Occipital lobe (tissue), 2 donors: ENCODE measurements around the gene GNA12. TPM values are rescaled to one million over a fixed set of nuclear protein-coding genes. Genes with fewer than 3 reads are reported as not detected.

ENCODE experiments used
- DNase-seq: peaks from one replicate; lab custom pipeline; 2025; lab: John Stamatoyannopoulos, UW
- total RNA-seq: library from RNA; depleted of rRNA; stranded (reverse); fragments of >200 nt; gene quantifications from one replicate; pipeline ENCODE4 v1.2.3, GENCODE V29; 2014

Gene GNA12
- total RNA-seq, 1 donor from 2014 or later = 15.3 TPM

DNA sequence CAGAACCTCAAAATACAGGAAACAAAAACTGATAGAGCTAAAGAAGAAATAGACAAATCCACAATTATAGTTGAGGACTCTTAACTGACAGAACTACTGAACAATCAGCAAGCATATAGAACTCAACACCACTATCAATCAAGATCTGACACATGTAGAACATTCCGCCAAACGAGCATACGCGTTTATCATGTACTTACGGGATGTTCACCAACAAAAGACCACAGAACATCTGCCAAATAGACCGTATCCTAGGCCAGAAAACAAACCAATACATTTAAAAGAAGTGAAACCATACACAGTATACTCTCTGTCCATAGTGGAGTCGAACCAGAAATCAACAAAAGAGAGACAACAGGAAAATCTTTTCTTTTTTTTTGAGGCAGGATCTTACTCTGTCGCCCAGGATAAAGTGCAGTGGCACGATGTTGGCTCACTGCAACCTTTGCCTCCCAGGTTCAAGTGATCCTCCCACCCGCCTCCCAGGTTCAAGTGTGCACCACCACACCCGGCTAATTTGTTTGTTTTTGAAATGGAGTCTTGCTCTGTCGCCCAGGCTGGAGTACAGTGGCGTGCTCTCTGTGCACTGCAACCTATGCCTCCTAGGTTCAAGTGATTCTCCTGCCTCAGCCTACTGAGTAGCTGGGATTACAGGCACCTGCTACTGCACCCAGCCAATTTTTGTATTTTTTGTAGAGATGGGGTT lies 5.1 kb downstream of the GNA12 start:
- no peak for DNase-seq

DNA sequence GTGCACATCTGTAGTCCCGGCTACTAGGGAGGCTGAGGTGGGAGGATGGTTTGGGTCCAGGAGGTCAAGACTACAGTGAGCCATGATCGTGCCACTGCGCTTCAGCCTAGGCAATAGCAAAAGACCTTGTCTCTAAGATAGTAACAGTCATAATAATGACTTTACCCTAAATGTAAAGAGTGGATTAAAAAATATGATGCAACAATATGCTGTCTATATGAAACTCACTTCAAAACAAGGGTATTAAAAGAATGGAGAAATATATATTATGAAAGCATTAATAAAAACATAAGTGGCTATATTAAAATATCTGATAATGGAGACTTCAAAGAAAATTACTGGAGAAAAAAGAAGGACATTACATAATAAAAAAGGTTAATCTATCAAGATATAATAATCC lies 5.7 kb downstream of the GNA12 start:
- DNase-seq = no peak

DNA sequence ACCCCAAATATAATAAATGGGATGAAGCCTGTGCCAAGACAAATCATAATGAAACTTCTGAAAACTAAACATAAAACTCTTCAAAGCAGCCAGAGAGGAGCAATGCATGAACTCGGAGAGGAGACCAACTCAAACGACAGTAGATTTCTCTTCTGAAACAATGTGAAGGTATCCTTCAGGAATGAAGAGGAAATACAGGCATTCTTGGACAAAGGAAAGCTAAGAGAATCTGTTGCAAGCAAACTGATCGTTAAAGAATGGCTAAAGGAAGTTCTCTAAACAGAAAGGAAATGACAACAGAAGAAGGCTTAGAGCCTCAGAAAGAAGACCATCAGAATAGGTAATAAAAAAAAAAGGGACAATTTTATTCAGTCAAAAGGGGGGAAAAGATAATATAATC lies 6.6 kb downstream of the GNA12 start:
- DNase-seq = no peak

DNA sequence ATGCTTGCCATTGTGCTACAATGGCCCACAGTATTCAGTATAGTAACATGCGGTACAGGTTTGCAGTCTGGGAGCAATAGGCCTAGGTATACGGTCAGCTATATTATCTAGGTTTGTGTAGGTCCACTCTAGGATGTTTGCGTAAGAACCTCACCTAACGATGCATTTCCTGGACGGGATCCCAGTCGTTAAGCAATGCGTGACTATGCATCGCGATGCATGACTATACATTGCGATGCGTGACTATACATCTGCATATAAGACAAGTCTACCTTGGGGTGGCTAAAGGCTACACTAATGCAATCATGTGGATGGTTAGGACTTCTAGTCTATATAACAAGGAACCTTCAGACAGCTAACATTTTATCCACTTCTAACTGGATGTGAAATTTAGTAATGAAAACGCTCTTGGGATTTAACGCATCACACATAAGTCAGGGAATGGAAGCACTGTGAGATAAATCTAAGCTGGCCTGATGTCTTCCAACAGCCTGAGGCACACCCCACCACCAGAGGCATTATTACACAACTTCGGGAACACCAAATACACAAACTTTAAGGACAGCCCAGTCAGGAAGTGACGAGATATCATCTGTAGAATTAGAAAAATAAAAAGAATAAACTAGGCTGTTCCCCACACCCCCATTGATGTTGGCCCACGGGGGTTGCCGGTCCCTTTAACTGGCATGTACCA lies 9.2 kb downstream of the GNA12 start:
- no peak for DNase-seq

DNA sequence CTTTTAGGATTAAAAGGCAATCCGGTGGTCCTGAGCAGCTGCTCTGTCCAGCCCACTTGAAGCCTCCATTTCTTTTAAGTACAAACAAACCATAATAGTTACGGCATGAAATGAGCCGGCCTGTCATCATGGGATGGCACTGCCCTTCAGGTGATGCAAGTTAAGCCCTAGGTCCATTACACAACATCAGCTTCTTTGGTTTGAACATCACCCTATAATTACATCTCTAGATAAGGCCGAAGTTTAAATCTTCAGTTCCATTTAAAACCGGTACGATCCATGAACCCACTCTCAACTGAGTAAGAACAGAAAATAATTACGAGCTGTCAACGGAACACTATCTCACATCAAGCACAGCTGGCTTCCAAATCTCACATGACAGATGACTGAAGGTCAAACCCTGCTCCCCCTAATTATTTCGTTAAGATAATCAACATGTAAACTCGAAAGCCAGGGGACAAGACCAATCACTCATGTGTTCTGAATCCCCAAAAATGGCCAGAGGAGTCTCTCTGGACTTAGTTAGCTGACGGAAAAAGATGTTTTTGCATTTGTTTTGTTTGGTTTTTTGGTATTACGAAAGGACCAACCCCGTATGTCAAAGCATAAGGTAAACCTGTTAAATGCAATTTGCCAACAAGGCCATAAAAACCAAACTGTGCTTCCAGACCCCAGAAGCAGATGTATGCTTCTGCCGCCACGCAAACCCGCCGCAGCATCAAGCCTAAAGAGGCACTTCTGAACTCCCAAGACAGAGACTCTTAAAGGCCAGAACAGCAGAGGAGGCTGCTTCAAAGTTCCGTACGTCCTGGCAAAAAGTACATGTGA lies 10.8 kb downstream of the GNA12 start:
- DNase-seq = no peak

DNA sequence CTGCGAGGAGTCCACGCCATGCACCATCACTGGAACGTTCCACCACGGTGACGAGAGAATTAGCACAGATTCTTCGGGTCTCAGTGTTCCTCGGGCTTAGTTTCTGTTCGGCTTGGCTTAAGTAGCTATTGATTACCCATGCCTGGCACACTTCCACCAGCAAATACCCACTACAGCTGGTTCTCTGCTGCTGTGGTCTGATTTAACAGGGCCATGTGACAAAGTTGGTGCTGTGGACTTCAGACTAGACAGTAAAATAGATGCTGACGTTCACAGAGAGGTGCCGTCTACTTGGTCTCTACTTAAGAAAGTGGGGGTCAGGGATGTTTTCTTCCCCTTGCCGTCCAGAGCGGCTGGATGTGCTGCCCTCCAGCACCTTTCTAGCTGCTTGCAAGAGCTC lies 11.6 kb downstream of the GNA12 start:
- DNase-seq = no peak

DNA sequence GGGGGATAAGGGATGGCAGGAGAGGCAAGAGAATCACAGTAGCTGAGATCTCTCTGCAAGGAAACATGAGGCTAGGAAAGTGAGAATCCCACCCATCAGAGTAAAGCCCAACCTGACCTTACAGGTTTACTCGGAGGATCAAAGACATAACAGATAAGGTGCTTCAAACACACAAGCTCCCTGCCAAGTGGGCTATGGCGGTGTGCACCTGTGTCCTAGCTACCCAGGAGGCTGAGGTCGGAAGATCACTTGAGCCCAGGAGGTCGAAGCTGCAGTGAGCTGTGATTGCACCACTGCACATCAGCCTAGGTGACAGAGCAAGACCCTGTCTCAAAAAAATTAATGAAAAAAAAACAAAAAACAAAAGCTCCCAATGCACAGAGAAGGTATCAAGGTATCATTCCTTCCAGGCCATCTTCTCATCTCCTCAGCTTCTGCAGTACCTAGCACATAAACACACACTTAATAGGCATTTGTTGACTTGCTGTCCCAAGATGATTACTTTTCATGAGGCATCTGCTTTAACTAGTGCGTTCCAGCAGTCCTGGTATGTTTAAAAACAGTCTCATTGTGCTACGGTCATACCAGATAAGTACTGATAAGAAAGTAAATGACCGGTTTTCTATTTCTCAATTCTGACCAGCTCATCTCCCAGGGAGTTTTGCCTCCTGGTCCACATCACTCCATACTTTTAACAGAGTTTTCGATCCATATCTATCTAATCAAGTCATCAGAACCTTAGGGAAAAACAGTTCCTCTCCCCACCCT lies 13.3 kb downstream of the GNA12 start:
- no peak for DNase-seq

DNA sequence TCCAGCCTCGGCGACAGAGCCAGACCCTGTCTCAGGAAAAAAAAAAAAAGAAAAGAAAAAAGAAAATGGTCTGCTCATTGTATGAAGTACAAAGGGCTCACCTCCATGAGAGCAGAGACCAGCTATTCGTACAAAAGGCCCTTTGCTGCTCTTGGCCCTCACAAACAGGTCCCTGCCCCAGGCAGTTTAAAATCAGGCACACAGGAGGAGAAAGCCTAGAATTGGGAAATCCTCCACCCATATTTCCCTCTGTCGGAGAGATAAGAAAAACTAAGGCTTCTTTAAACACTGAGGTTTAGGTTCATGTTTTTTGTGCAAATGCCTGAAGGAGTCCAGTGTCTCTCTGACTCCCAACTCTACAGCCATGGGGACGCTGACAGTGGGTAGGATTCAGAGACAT lies 15.1 kb downstream of the GNA12 start:
- DNase-seq = no peak

DNA sequence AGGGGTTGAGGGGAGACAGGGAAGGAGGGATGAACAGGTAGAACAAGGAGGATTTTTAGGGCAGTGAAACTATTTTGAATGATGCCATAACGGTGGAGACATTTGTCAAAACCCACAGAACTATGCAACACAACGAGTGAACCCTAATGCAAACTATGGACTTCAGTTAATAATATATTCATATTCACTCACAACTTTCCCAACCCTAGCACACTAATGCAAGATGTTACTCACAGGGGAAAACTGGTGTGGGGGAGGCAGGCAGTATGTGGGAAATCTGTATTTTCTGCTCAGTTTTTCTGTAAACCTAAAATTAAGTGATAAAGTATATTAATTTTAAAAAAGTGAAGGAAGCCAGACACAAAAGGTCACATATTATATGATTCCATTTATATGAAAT lies 17.3 kb downstream of the GNA12 start:
- no peak for DNase-seq

DNA sequence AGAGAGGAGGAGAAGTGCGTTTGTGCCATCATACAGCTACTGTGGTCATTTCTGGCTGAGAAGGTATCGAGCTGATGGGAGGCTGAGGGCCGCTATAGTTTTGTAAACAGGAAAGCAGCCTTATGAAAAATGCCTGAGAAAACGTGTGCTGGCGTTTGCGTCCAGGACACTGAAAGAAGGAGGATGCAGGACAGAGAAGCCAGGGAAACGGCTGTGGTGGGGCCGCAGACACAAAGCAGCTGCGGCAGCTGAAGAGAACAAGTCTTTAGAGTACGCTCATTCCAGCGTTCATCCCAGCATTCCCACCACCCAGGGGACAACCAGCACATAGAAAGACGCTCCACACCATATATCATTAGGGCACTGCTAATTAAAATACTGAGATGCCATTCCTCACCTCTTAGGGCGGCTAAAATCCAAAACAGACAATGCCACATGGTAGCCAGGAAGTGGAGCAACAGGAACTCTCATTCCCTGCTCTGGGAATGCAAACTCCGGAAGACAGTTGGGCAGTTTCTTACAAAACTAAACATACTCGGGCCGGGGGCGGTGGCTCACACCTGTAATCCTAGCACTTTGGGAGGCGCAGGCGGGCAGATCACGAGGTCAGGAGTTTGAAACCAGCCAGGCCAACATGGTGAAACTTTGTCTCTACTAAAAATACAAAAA lies 18.4 kb downstream of the GNA12 start:
- no peak for DNase-seq

DNA sequence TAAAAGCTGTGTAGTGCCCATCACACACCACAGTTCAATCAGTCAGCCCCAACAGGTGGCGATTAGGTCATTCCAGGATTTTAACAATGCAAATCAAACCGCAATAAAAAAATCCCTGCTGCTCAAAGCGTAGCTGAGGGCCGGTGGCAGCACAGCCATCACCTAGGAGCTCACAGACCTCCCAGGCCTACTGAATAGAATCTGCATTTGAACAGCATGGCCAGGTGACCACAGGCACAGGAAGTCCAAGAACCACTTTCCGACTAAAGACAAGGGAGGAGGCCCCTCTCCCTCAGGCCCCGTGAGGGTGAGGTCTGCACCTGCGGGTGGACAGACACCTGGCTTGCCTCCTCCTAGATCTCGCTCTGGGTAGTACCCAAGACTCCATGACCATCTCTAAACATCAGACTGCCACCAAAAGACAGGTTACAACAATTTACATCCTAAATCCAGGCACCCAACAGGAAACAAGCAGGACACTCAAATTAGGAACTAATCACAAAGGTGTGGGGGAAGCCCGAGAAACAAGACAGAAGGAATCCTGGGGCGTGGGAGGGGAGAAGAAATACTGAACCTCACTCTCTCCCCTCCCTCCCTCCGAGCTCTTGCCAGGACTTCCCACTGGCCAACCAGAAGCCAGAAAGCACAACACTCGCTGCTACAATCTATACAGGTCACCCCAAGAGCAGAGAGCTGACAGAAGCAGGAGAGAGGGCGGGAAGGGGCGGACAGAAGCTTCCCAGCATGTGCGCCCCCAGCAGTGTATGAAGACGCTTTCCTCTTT lies 19.2 kb downstream of the GNA12 start:
- no peak for DNase-seq

DNA sequence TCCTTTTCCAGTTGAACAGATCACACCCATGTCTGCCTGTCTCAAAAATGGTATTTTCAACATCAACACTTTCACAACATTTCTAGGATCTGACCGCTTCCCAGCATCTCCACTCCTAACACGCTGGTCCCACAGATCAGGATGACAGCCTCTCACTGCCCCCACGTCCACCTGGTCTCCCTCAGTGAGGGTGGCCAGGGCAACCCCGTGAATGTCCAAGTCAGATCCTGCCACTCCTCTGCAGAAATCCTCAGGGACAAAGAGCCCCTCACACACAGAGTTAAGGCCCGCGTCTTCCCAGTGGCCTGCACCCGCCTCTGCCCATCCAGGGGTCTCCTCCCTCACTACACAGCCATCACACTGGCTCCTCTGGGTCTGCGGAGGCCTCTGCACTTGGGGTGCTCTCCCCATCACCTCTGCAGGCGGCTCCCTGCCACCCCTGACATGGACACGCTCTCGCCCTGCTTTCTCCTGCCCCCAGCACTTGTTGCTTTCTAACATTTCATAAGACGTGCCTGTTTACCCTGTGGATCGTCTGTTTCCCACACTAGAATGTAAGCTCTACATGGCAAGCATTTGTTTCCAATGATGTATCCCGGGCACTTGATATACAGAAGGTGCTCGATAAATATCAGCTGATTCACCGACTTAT lies 20.0 kb downstream of the GNA12 start:
- DNase-seq = no peak

DNA sequence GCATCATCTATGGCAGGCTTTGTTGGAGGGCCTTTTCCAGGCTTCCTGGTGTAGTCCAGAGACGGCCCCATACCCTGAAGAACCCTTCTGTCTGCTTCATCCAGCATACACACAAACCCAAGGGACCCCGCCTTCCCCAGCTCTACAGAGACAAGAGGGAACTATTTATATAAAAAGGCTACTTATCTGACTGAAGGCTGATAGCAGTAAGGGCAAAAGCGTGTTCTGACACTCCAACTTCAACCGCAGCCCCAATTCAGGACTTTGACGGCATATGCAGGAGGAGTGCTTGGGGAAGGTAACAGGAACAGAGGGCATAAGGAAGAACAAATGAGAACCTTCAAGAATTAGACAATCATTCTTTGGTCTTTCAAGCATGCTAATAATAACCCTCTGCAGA lies 21.0 kb downstream of the GNA12 start:
- no peak for DNase-seq

DNA sequence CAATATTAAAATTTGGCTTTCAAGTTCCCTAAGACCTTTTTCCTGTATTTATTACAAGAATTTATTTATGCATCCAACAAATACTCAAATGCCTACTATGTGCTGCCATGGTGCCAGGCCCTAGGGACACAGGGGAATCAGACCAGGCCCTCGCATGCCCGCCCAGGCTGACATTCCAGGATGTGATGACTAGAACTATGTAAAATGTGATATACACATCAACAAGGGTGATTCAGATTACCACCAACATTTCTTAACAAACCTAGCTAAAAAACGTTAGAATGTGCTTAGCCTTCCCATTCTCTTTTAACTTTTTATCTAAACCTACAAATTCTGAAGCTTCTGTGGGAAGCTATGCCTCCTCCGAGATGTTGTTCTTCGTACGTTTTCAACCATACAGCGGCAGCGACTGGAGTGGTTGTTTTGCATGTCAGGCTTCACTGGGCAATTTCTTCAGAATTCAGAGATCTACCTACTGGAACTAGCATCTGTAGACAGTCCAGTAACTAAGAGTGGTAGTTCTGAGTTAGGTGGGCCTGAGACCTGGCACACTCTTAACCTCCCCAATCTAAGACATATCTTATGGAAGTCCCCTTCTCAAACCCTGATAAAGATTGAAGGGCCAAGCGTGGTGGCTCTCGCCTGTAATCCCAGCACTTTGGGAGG lies 22.1 kb downstream of the GNA12 start:
- DNase-seq = no peak

DNA sequence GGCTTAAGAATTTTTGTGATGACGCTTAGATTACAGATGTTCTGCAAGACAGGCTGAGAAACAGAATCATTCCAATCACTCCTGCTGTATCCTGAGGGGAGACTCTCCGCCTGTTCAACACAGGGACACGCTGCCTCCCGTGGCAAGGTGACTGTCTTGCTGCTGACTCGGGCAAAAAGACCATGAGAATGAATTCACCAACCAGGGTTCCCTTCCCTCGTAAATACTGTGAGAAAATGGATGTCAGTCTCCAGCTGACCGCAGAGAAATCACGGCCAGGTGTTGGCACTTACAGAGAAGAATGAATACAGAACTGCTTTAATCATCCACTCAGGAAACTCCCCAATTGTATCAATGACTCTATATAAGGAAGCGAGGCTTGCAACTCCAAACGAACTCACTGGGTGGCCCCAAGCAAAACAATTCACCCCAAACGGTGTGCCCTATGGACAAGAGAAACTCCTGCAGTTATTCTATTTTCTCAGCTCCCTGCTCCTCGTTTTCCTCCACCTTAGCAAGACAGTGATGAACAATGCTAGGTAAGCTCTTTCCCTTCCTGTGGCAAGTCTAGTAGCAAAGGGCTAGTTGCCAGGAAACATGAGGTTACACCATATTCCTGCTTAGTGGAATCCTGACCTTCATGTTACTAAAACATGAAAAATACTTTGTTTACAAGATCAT lies 22.8 kb downstream of the GNA12 start:
- no peak for DNase-seq

DNA sequence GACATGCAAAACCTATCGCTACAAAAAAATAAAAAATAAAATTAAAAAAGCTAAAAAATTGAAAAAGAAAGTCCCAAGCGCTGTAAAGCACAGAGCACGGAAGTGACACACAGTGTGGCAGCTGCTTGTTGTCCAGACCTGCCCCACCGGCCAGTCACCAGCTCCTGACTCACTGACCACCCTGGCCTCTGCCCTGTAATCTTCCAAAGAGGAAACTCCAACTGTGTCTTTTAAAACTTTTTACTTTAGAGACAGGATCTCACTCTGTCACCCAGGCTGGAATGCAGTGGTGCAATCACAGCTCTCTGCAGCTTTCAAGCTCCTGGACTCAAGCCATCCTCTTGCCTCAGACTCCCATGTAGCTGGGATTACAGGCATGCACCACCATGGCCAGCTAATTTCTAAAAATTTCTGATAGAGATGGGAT lies 23.6 kb downstream of the GNA12 start:
- DNase-seq = no peak

DNA sequence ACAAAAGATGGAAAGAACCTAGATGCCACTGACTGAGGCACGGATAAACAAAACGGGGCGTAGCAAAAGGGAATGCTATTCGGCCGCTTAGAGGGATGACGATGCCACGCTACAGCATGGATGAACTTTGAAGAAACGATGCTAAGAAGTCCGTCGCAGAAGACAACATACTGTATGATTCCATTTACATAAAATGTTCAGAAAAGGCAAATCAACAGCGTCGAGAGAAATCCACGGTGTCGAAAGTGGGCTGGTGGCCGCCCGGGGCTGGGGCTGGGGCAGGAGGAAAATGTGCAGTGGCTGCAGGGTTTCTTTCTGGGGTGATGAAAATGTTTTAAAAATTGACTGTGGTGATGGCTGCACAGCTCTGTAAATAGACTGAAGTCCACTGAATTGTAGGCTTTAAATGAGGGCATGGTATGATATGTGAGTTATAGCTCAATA lies 24.1 kb downstream of the GNA12 start:
- no peak for DNase-seq

DNA sequence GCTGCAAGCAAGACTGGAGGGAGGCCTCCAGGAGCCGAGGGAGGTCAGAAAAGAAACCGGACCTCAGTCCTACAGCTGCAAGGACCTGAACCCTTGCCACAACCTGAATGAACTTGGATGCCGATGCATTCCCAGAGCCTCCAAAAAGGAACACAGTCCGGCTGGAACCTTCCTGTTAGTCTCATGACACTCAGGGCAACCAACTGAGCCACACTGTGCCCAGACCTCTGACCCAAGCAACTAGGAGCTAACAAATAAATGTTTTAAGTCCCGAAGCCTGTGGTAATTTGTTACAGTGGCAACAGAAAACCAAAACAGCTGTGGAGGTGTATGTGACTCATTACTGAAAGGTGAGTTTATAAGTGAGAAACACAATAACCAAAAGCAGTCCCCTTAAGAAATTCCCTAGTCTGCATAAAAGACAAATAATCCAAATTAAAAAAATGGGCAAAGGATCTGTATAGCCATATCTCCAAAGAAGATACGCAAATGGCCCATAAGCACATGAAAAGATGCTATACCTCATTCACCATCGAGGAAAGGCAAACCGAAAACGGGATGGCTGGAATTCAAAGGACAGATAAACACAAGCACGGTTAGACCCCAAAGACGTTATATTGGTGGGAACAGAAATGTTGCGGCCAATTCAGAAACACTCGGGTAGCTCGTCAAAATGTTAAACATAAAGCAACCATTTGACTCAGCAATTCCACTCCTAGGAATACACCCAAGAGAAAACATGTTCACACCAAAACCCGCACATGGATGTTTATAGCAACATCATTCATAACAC lies 24.8 kb downstream of the GNA12 start:
- no peak for DNase-seq
